ENCODE measurements around the gene SLC25A11.

Gene SLC25A11

DNA sequence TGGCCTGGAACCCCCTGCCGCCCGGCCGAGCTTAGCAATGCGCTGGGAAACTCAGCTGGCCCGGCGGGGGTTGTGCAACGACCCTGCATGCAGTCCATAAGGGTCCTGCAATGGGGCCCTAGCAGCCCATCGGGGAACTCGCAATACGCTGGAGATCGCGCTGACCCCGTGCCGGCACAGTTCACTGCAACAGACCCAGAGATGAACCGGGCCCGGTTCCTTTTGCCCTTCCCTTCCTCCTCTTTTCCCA, 375 bp downstream of the SLC25A11 start:
- TF ChIP-seq CTCF (IDR thresholded peaks at IDR 0.05; ENCODE audit: control insufficient read depth, insufficient read depth, low read depth, low read length, missing control alignments) = no peak
- H3K4me3 ChIP-seq (ENCODE audit: control insufficient read depth, low read depth, low read length) = peak overlapping the region; percentile 96
- DNase-seq (ENCODE audit: low read depth) = no peak

GRCh38 chr17:4938688-4939545, 929 bp downstream of the SLC25A11 start:
- H3K4me3 ChIP-seq (ENCODE audit: control insufficient read depth, low read depth, low read length) = peak overlapping the region; percentile 96
- DNase-seq (ENCODE audit: low read depth) = no peak
- TF ChIP-seq CTCF (IDR thresholded peaks at IDR 0.05; ENCODE audit: control insufficient read depth, insufficient read depth, low read depth, low read length, missing control alignments) = no peak

GRCh38 chr17:4938069-4938491, 1.8 kb downstream of the SLC25A11 start:
- no peak overlapping the region for H3K4me3 ChIP-seq (ENCODE audit: control insufficient read depth, low read depth, low read length)
- no peak for TF ChIP-seq CTCF (IDR thresholded peaks at IDR 0.05; ENCODE audit: control insufficient read depth, insufficient read depth, low read depth, low read length, missing control alignments)
- DNase-seq (ENCODE audit: low read depth) = no peak

GRCh38 chr17:4937553-4937952, 2.3 kb downstream of the SLC25A11 start:
- H3K4me3 ChIP-seq (ENCODE audit: control insufficient read depth, low read depth, low read length) = no peak overlapping the region
- TF ChIP-seq CTCF (IDR thresholded peaks at IDR 0.05; ENCODE audit: control insufficient read depth, insufficient read depth, low read depth, low read length, missing control alignments) = no peak
- no peak for DNase-seq (ENCODE audit: low read depth)

DNA sequence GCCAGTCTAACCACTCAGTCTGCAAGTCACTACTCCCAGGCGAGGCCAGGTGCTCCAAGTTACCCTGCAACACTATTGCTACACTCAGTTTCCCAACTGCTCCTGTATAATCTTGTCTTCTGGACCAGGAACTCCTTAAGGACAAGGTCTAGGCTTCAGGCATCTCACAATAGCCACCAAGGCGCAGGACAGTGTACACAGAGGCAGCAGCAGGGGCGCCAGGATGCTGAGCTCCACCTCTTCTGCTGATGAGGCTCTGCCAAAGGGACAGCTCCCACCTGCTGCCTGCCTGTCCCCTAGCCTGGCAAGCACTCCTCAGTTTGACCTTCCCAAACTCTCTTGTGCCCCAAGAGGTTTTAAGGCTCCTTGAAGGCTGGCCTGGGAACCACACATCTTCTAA, 3.4 kb downstream of the SLC25A11 start:
- no peak for DNase-seq (ENCODE audit: low read depth)
- H3K4me3 ChIP-seq (ENCODE audit: control insufficient read depth, low read depth, low read length) = no peak overlapping the region
- no peak for TF ChIP-seq CTCF (IDR thresholded peaks at IDR 0.05; ENCODE audit: control insufficient read depth, insufficient read depth, low read depth, low read length, missing control alignments)

GRCh38 chr17:4935650-4936049, 4.2 kb downstream of the SLC25A11 start:
- H3K4me3 ChIP-seq (ENCODE audit: control insufficient read depth, low read depth, low read length) = no peak overlapping the region
- DNase-seq (ENCODE audit: low read depth) = no peak
- no peak for TF ChIP-seq CTCF (IDR thresholded peaks at IDR 0.05; ENCODE audit: control insufficient read depth, insufficient read depth, low read depth, low read length, missing control alignments)
